Muscle of leg (tissue), 11 donors: ENCODE data around the gene TBC1D32. TPM values are rescaled to one million over a fixed set of nuclear protein-coding genes. Genes with fewer than 3 reads are reported as not detected.
"Not testable (repeated sequence)": the region's sequence is repeated elsewhere in the genome, so short reads cannot be mapped to it uniquely, and the experiment has no call there.

Source experiments
- DNase-seq: peaks from one replicate; pipeline ENCODE4 v3.0.0; 2013
- H3K27ac ChIP-seq: one replicate; pipeline ENCODE4 v1.5.1; 2013; ENCODE audit warnings: mild to moderate bottlenecking, low read length, control low read depth
- H3K27me3 ChIP-seq: one replicate; pipeline ENCODE4 v1.6.1; 2013; ENCODE audit warnings: low read length; ENCODE audit not compliant: control insufficient read depth, insufficient read depth
- H3K36me3 ChIP-seq: one replicate; pipeline ENCODE4 v1.6.1; 2013; ENCODE audit warnings: low read length; ENCODE audit not compliant: control insufficient read depth, insufficient read depth
- H3K4me1 ChIP-seq: one replicate; pipeline ENCODE4 v1.6.1; 2013; ENCODE audit warnings: low read length; ENCODE audit not compliant: control insufficient read depth, insufficient read depth
- H3K4me3 ChIP-seq: one replicate; pipeline ENCODE4 v1.5.1; 2013; ENCODE audit warnings: low read length, control low read depth
- H3K9me3 ChIP-seq: replicated peaks from 2 replicates; pipeline ENCODE4 v1.6.1; 2013; ENCODE audit warnings: low read depth, low read length; ENCODE audit not compliant: control insufficient read depth
- WGBS: methylation state at CpG from one replicate; pipeline ENCODE4 v1.1.5; 2013; ENCODE audit warnings: missing lambda C conversion rate; ENCODE audit not compliant: insufficient coverage; 5-methylcytosine and 5-hydroxymethylcytosine counted together
- polyA plus RNA-seq, 8 donors: library from polyadenylated mRNA; unstranded; fragments of 120-200 nt; gene quantifications; one replicate each; pipeline versions ENCODE4 v1.2.1 to v1.2.3, GENCODE V29; 2013; ENCODE audit warnings: inconsistent platforms in 1 of 8, low replicate concordance in 1 of 8; ENCODE audit not compliant: insufficient read length in 8 of 8, insufficient read depth in 1 of 8
- total RNA-seq: library from RNA; stranded (reverse); fragments of 120-200 nt; gene quantifications from one replicate; pipeline ENCODE4 v1.2.4, GENCODE V29; 2013

TBC1D32 gene
- total and polyA plus RNA-seq, 9 donors: 5.1 to 12.9 (median 5.8) TPM

DNA sequence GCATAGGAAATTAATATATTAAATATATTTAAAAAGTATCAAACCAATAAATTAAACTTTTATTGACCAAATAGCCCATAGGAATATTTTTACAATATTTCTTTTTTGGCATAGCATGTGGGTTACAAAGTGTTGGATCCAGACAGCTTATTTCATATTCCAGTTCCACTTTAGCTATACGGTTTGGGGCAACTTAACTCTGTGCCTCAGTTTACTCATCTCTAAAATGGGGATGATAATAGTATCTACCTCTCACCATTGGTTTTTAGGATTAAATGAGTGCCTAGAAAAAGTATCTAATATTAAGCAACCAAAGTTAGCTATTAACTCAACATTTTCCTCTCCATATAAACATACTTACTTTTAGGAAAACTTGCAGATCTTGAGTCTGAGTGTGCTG, 243.8 kb downstream of the TBC1D32 start:
- Histone ChIP-seq H3K27me3 (no peaks in the 10 kb centered on the region), H3K4me3 (no peak overlapping the region), H3K9me3 (no peaks in the 10 kb centered on the region), H3K4me1 (no peaks in the 10 kb centered on the region), H3K27ac (no peak overlapping the region), H3K36me3 (no peaks in the 10 kb centered on the region)
- DNase-seq: no peak
- WGBS: no CpG with 5 or more reads among the region's 1 CpG

DNA sequence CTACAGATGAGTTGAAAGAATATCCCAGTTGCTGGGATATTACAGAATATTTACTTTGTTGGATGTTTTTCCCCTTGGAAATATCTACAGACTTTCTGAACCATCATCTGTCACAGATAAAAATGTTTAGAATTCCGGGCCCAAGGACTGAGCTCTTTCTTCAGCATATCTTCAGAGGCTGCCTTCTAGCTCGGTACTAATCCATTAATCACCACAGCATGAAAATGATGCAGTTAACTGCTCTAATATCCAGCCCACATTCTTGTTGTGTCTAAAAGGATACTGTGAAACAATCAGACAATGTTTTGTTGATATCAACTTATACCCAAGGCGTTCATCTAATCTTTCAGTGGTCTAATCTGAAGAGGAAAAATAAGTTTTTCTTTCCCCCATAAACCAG, 247.4 kb downstream of the TBC1D32 start:
- Histone ChIP-seq H3K27ac (no peak overlapping the region), H3K27me3 (no peaks in the 10 kb centered on the region), H3K9me3 (no peaks in the 10 kb centered on the region), H3K36me3 (no peaks in the 10 kb centered on the region), H3K4me1 (no peaks in the 10 kb centered on the region), H3K4me3 (no peak overlapping the region)
- no CpG with 5 or more reads among the region's 3 CpGs for WGBS
- DNase-seq: no peak

DNA sequence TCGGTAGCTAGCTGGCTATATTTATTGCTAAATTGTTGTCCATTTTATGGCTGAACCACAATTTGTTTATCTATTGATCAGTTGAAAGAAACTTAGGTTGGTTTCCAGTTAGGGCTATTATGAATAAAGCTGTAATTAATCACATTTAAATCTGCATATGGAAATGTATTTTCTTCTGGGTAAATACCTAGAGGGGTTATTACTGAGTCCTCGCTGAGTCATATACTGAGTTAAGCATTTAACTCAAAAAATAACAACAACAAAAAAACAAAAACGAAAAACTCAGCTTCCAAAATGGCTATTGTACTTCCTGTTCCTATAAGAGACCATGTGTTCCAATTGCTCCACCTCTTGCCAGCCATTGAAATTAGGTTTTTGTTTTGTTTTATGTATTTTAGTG, 258.2 kb downstream of the TBC1D32 start:
- Histone ChIP-seq H3K27me3 (no peaks in the 10 kb centered on the region), H3K4me1 (no peaks in the 10 kb centered on the region), H3K36me3 (no peaks in the 10 kb centered on the region), H3K4me3 (no peak overlapping the region), H3K27ac (no peak overlapping the region), H3K9me3 (no peaks in the 10 kb centered on the region)
- DNase-seq: no peak
- WGBS: no CpG with 5 or more reads among the region's 3 CpGs

DNA sequence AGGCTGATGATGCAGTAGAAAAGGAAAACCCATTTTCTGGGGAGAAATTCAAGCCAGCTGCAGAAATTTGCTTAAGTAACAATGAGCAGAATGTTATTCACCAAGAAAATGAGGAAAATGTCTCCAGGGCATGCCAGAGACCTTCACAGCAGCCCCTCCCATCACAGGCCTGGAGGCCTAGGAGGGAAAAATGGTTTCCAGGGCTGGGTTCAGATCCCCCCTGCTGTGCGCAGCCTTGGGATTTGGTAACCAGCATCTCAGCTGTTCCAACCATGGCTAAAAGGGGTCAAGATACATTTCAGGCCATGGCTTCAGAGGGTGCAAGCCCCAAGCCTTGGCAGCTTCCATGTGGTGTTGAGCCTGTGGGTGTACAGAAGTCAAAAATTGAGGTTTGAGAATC, 265.5 kb downstream of the TBC1D32 start:
- H3K9me3 ChIP-seq: peaks cover 10% of the 10 kb centered on the region
- 100% methylated on average over 1 of the region's 1 CpG for WGBS
- H3K4me3 ChIP-seq, H3K4me1 ChIP-seq, H3K27me3 ChIP-seq, H3K27ac ChIP-seq, DNase-seq, H3K36me3 ChIP-seq: not testable (repeated sequence)

DNA sequence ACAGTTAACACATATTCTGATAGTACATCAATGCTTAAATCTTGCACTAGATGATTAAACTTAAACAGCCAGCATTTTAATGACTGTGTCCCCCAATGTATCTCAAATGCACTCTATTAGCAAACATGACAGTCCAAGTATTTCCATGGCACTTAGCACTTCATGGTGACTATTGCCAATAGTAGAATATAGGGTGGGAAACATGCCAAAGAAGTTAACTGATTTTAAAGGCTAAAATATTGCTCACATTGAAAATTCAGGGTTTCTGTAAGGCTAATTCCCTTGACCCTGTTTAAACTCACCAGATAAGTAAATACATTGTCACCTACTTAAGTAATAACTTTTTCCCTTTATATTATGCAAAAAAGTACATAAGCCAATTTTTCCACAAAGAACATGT, 266.9 kb downstream of the TBC1D32 start:
- Histone ChIP-seq H3K4me3 (no peak overlapping the region), H3K27me3 (no peaks in the 10 kb centered on the region), H3K36me3 (no peaks in the 10 kb centered on the region), H3K27ac (no peak overlapping the region), H3K4me1 (no peaks in the 10 kb centered on the region), H3K9me3 (peaks cover 10% of the 10 kb centered on the region)
- no peak for DNase-seq

DNA sequence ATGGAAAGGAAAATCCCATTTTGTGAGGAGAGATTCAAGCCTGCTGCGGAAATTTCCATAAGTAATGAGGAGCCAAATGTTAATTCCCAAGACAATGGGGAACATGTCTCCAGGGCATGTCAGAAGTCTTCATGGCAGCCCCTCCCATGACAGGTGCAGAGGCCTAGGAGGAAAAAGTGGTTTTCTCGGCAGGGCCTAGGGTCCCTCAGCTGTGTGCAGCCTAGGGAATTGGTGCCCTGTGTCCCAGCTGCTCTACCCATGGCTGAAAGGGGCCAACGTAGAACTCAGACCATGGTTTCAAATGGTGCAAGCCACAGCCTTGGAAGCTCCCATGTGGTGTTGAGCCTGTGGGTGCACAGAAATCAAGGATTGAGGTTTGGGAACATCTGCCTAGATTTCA, 269.9 kb downstream of the TBC1D32 start:
- Histone ChIP-seq H3K27me3 (no peaks in the 10 kb centered on the region), H3K4me1 (no peaks in the 10 kb centered on the region), H3K27ac (no peak overlapping the region), H3K4me3 (no peak overlapping the region), H3K9me3 (peaks cover 10% of the 10 kb centered on the region), H3K36me3 (no peaks in the 10 kb centered on the region)
- WGBS: 81% methylated on average over 2 of the region's 3 CpGs
- DNase-seq: no peak

DNA sequence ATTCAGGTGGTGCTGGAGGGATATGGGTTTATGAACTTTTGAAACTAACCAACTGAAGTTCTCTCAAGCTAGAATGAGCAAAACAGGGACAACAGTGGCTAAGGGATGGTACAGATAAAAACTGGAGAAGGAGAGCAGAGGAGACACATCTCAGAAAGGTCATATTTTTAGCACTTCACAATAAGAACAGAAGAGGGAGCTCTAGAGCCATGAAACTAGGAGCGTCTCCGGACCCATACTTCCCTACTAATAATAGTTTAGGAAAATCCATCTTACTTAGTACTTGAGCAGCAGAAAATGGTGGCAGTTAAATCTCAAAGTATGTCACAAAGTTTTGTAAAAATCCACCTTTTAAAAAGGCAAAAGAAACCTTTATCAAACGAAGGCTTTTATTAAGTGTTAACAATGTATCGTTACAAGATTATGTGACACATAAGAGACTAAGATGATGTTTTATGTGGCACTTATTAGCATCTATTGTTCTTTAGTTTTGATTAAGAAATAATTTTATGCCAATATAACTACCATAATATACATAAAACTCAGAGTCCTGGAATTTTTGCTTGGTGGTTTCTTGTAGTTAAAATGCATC, 278.6 kb downstream of the TBC1D32 start:
- H3K4me3 ChIP-seq: no peak overlapping the region
- no peaks in the 10 kb centered on the region for H3K4me1 ChIP-seq
- H3K9me3 ChIP-seq: no peaks in the 10 kb centered on the region
- no peaks in the 10 kb centered on the region for H3K27me3 ChIP-seq
- H3K36me3 ChIP-seq: no peaks in the 10 kb centered on the region
- peak; percentile 57 for DNase-seq
- H3K27ac ChIP-seq: no peak overlapping the region
- no CpG with 5 or more reads among the region's 4 CpGs for WGBS

DNA sequence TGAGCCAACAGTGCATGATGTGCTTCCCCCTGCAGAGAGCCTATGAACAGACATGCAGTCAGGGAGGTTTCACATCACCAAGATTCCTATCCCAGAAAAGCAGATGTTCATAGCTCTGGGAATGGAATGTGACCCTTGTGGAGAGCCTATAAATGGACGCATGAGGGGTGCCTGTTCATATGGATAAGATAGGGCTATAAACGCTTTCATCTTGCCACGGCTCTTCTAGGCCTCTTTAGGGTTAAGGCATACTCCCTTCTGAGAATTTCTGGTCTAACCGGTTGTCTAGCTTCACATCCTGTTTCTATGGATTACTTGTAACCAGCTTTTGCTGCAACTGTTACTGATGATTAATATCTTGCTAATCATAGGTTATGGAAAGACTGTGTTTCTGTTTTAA, 285.7 kb downstream of the TBC1D32 start:
- not testable (repeated sequence) for H3K36me3 ChIP-seq, H3K9me3 ChIP-seq, DNase-seq, H3K27me3 ChIP-seq, H3K4me1 ChIP-seq, H3K4me3 ChIP-seq, H3K27ac ChIP-seq
- WGBS: no CpG with 5 or more reads among the region's 4 CpGs

DNA sequence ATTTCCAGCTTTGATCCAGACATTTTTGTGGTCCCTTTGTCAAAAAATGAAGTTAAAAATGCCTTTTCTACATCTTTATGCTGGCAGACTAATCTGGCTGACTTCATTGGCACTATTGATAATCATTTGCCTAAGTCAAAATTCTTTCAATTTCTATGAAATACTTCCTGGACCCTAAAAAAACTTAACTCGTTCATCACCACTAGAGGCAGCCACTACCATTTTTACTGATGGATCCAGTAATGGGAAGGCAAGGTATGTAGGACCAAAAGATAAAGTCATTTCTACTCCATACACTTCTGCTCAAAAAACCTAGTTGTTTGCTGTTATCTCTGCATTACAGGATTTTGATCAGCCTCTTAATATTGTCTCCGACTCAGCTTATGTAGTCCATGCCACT, 289.4 kb downstream of the TBC1D32 start:
- 100% methylated on average over 1 of the region's 2 CpGs for WGBS
- H3K4me3 ChIP-seq, DNase-seq, H3K4me1 ChIP-seq, H3K9me3 ChIP-seq, H3K27ac ChIP-seq, H3K36me3 ChIP-seq, H3K27me3 ChIP-seq: not testable (repeated sequence)

DNA sequence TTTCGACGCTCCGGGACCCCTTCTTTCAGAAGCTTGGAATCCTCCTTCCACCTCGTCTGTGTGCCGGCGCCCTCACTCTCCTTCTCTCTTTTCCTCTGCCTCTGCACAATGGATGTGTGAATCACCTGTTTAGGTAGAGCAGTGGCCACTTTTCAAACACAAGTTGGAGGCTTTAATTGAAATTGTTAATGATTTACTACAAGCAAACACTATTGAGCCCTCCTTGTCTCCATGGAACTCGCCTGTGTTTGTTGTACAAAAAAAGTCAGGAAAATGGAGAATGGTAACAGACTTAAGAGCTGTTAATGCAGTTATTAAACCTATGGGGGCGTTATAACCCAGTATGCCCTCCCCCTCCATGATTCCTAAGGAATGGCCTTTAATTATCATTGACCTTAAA, 290.6 kb downstream of the TBC1D32 start:
- no CpG with 5 or more reads among the region's 8 CpGs for WGBS
- not testable (repeated sequence) for H3K27ac ChIP-seq

DNA sequence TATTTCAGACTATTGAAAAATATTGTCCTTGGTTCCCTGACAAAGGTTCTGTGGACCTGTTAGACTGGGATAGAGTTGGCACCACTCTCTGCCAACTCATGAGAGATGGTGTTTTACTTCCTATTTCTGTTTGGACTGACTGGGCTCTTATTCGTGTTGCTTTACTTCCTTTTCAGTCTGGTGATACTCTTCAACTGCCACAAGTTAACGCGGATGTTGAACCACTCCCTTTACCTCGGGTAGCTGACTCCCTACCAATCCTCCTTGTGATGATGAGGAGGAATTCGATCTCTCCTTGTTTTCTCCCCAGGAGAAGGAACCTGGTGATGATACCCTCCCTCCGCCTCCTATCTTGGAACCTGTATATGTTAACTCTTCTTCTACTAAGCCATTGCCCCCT, 291.1 kb downstream of the TBC1D32 start:
- WGBS: no CpG with 5 or more reads among the region's 6 CpGs

More for the DNA sequence above, 290.6 kb downstream of the TBC1D32 start:
- H3K4me1 ChIP-seq, H3K36me3 ChIP-seq, H3K9me3 ChIP-seq, DNase-seq, H3K4me3 ChIP-seq, H3K27me3 ChIP-seq: not testable (repeated sequence)

More for the DNA sequence above, 291.1 kb downstream of the TBC1D32 start:
- DNase-seq, H3K4me1 ChIP-seq, H3K36me3 ChIP-seq, H3K27ac ChIP-seq, H3K9me3 ChIP-seq, H3K4me3 ChIP-seq, H3K27me3 ChIP-seq: not testable (repeated sequence)
